Tibial artery (tissue), 4 donors: ENCODE data around the gene NOS3.

Source experiments
- DNase-seq, 2 donors: peaks; one replicate each; pipeline ENCODE4 v3.0.0-alpha.2; 2019
- H3K27ac ChIP-seq, 2 donors: fragments of 200-600 bp; sonication (generic) in 1 of 2; 1 replicate in 1 of 2; 2 replicates in 1 of 2; pipeline ENCODE4 v1.5.1; 2018 to 2019; ENCODE audit warnings: mild to moderate bottlenecking in 1 of 2
- H3K27me3 ChIP-seq, 2 donors: fragments of 200-600 bp; sonication (generic) in 1 of 2; one replicate each; pipeline versions ENCODE4 v1.5.1 to v1.6.0; 2016 to 2019
- H3K36me3 ChIP-seq, 3 donors: fragments of 200-600 bp; sonication (generic) in 2 of 3; one replicate each; pipeline ENCODE4 v1.5.1; 2016 to 2019; ENCODE audit warnings: mild to moderate bottlenecking in 2 of 3
- H3K4me1 ChIP-seq, 4 donors: fragments of 200-600 bp; sonication (generic) in 2 of 4; 1 replicate in 3 of 4; 2 replicates in 1 of 4; pipeline ENCODE4 v1.5.1; 2016 to 2019
- H3K4me3 ChIP-seq, 2 donors: fragments of 200-600 bp; sonication (generic) in 1 of 2; 1 replicate in 1 of 2; 2 replicates in 1 of 2; pipeline ENCODE4 v1.5.1; 2018 to 2019; ENCODE audit warnings: mild to moderate bottlenecking in 2 of 2
- H3K9me3 ChIP-seq, 3 donors: fragments of 200-600 bp; sonication (generic) in 1 of 3; one replicate each; pipeline ENCODE4 v1.5.1; 2016 to 2019
- intact Hi-C: fragments of 100-400 bp; cut with DNase I; formaldehyde crosslinking; loops from one replicate; pipeline ENCODE4 v1.15.0; 2023; ENCODE audit warnings: low total_unique reads
- TF ChIP-seq, protein P1 (sequence below), 2 experiments: fragments of 200-600 bp in 1 of 2; fragments of 450-650 bp in 1 of 2; IDR thresholded peaks; one replicate each; pipeline ENCODE4 v1.5.1; 2017 to 2019; ENCODE audit warnings: antibody characterized with exemption in 2 of 2, mild to moderate bottlenecking in 1 of 2, moderate library complexity in 1 of 2

The NOS3 gene

GRCh38 chr7:151000897-151001495 is 10.2 kb downstream of the NOS3 start:
- H3K4me1 ChIP-seq: no peaks in the 10 kb centered on the region
- H3K9me3 ChIP-seq: no peaks in the 10 kb centered on the region
- intact Hi-C loops: no loop called here
- H3K27me3 ChIP-seq: peaks cover 0 to 57% of the 10 kb centered on the region in 2 donors
- TF ChIP-seq, protein P1, sequence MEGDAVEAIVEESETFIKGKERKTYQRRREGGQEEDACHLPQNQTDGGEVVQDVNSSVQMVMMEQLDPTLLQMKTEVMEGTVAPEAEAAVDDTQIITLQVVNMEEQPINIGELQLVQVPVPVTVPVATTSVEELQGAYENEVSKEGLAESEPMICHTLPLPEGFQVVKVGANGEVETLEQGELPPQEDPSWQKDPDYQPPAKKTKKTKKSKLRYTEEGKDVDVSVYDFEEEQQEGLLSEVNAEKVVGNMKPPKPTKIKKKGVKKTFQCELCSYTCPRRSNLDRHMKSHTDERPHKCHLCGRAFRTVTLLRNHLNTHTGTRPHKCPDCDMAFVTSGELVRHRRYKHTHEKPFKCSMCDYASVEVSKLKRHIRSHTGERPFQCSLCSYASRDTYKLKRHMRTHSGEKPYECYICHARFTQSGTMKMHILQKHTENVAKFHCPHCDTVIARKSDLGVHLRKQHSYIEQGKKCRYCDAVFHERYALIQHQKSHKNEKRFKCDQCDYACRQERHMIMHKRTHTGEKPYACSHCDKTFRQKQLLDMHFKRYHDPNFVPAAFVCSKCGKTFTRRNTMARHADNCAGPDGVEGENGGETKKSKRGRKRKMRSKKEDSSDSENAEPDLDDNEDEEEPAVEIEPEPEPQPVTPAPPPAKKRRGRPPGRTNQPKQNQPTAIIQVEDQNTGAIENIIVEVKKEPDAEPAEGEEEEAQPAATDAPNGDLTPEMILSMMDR (IDR thresholded peaks at IDR 0.05): no peak
- no peak overlapping the region for H3K4me3 ChIP-seq
- H3K36me3 ChIP-seq: no peaks in the 10 kb centered on the region
- DNase-seq: no peak
- no peak overlapping the region for H3K27ac ChIP-seq

DNA sequence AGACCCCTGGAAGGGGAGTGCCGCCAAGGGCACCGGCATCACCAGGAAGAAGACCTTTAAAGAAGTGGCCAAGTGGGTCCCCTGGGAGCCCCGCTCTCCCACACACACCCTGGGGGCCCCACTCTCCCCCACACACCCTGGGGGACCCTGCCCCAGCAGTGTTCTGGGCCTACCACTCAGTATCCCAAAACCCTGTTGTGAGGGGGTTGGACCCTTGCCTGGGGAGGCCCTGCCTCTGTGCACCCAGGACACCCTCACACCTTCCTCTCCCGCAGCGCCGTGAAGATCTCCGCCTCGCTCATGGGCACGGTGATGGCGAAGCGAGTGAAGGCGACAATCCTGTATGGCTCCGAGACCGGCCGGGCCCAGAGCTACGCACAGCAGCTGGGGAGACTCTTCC is 10.7 kb downstream of the NOS3 start:
- H3K36me3 ChIP-seq: no peaks in the 10 kb centered on the region
- TF ChIP-seq, protein P1 (IDR thresholded peaks at IDR 0.05): no peak
- H3K4me3 ChIP-seq: no peak overlapping the region
- no peaks in the 10 kb centered on the region for H3K9me3 ChIP-seq
- no peak for DNase-seq
- intact Hi-C loops: no loop called here
- H3K27me3 ChIP-seq: peaks cover 0 to 52% of the 10 kb centered on the region in 2 donors
- H3K4me1 ChIP-seq: no peaks in the 10 kb centered on the region
- H3K27ac ChIP-seq: no peak overlapping the region

DNA sequence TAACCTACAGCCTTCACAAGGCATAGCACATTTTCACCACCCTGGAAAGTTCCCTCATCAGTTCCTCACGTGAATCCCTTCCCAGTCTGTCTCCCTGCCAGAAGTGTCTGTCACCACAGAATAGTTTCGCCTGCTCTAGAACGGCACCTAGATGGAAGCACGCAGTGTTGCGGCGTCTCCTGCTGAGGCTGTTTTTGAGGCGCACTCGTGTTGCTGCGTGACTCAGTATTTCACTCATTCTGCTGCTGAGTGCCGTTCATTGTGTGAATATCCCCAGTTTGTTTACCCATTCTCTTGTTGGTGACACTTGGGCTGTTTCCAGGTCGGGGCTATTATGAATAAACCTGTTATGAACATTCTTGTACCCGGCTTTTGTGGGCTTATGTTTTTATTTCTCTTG is 12.8 kb downstream of the NOS3 start:
- no peak overlapping the region for H3K4me3 ChIP-seq
- H3K36me3 ChIP-seq: no peaks in the 10 kb centered on the region
- peaks cover 0 to 7% (median 0%) of the 10 kb centered on the region in 4 donors for H3K4me1 ChIP-seq
- intact Hi-C loops: no loop called here
- H3K27ac ChIP-seq: no peak overlapping the region
- H3K9me3 ChIP-seq: no peaks in the 10 kb centered on the region
- peaks cover 0 to 49% of the 10 kb centered on the region in 2 donors for H3K27me3 ChIP-seq
- no peak for DNase-seq
- TF ChIP-seq, protein P1 (IDR thresholded peaks at IDR 0.05): no peak

GRCh38 chr7:151005566-151005965 is 14.7 kb downstream of the NOS3 start:
- Histone ChIP-seq H3K27me3 (peaks cover 0 to 52% of the 10 kb centered on the region in 2 donors), H3K9me3 (no peaks in the 10 kb centered on the region), H3K27ac (no peak overlapping the region), H3K4me3 (no peak overlapping the region), H3K4me1 (peaks cover 0 to 11% (median 0%) of the 10 kb centered on the region in 4 donors), H3K36me3 (no peaks in the 10 kb centered on the region)
- intact Hi-C loops: loop anchor here (5.0 kb wide), 1 partner anchor 108 kb away; no protein-coding TSS in a partner anchor
- TF ChIP-seq, protein P1 (IDR thresholded peaks at IDR 0.05): no peak
- no peak for DNase-seq

GRCh38 chr7:151006590-151007300 is 15.9 kb downstream of the NOS3 start:
- DNase-seq: no peak
- Histone ChIP-seq H3K4me3 (no peak overlapping the region), H3K4me1 (peaks cover 0 to 11% (median 0%) of the 10 kb centered on the region in 4 donors), H3K27me3 (peaks cover 0 to 49% of the 10 kb centered on the region in 2 donors), H3K9me3 (no peaks in the 10 kb centered on the region), H3K36me3 (no peaks in the 10 kb centered on the region), H3K27ac (no peak overlapping the region)
- TF ChIP-seq, protein P1 (IDR thresholded peaks at IDR 0.05): no peak
- intact Hi-C loops: loop anchor here (5.0 kb wide), 1 partner anchor 109 kb away; no protein-coding TSS in a partner anchor
